K562 (cell line): ENCODE measurements around the gene PRSS38. TPM values are rescaled to one million over a fixed set of nuclear protein-coding genes. Genes with fewer than 3 reads are reported as not detected.

ENCODE experiments used
- BRCA1 ChIP-seq, 2 experiments: fragments of 450-650 bp in 1 of 2; sonication (generic) in 1 of 2; formaldehyde crosslinking in 1 of 2; IDR thresholded peaks; 2 replicates each; pipeline versions ENCODE4 v1.5.0 to v1.6.1; 2017 to 2020; ENCODE audit warnings: mild to moderate bottlenecking in 1 of 2, missing genetic modification reagents in 1 of 2
- DDX20 ChIP-seq: fragments of 450-650 bp; IDR thresholded peaks from 2 replicates; pipeline ENCODE4 v1.6.1; 2016; ENCODE audit warnings: missing genetic modification characterization, low read depth, mild to moderate bottlenecking, missing compliant biosample characterization, moderate library complexity
- EWSR1 ChIP-seq: fragments of 450-650 bp; IDR thresholded peaks from 2 replicates; pipeline ENCODE4 v1.6.1; 2018; ENCODE audit warnings: borderline replicate concordance, mild to moderate bottlenecking, low read depth, moderate library complexity; ENCODE audit not compliant: partially characterized antibody
- GABPA ChIP-seq: fragments of 200-800 bp; sonication (Bioruptor generic); conservative IDR thresholded peaks from 2 replicates; pipeline ENCODE4 v1.6.1; 2016; ENCODE audit warnings: low read depth, missing genetic modification characterization, missing compliant biosample characterization
- HOXB6 ChIP-seq: fragments of 250-450 bp; sonication (Bioruptor Pico); IDR thresholded peaks from 2 replicates; pipeline ENCODE4 v1.5.1; 2022; ENCODE audit warnings: mild to moderate bottlenecking, borderline replicate concordance
- KAT7 ChIP-seq: sonication (generic); formaldehyde crosslinking; IDR thresholded peaks from 2 replicates; pipeline ENCODE4 v1.8.0; 2022; ENCODE audit warnings: missing genetic modification reagents, mild to moderate bottlenecking, borderline replicate concordance
- KLF10 ChIP-seq: fragments of 250-450 bp; sonication (Bioruptor Pico); IDR thresholded peaks from 2 replicates; pipeline ENCODE4 v1.6.1; 2021; ENCODE audit warnings: matching md5 sums
- MCM2 ChIP-seq: fragments of 450-650 bp; IDR thresholded peaks from 2 replicates; pipeline ENCODE4 v1.6.1; 2017; ENCODE audit warnings: low read depth, mild to moderate bottlenecking
- NCOA6 ChIP-seq: fragments of 450-650 bp; IDR thresholded peaks from 2 replicates; pipeline ENCODE4 v1.6.1; 2017; ENCODE audit warnings: mild to moderate bottlenecking
- POLR2B ChIP-seq: fragments of 450-650 bp; IDR thresholded peaks from 2 replicates; pipeline ENCODE4 v1.6.1; 2018; ENCODE audit warnings: low read depth; ENCODE audit not compliant: partially characterized antibody
- PPARD ChIP-seq: fragments of 250-450 bp; sonication (Bioruptor Pico); IDR thresholded peaks from 2 replicates; pipeline ENCODE4 v1.8.0; 2022; ENCODE audit warnings: inconsistent platforms, mild to moderate bottlenecking, moderate library complexity
- PURB ChIP-seq: sonication (generic); formaldehyde crosslinking; IDR thresholded peaks from 2 replicates; pipeline ENCODE4 v1.9.0; 2021; ENCODE audit warnings: low read depth, mild to moderate bottlenecking, missing genetic modification reagents
- RNF2 ChIP-seq: sonication (generic); IDR thresholded peaks from 2 replicates; pipeline ENCODE4 v1.6.1; 2016
- TBP ChIP-seq: optimal IDR thresholded peaks from 2 replicates; pipeline ENCODE3; 2011; ENCODE audit warnings: low read depth, low read length, improper control_type of control experiment
- TCFL5 ChIP-seq: fragments of 250-450 bp; sonication (Bioruptor Pico); conservative IDR thresholded peaks from 2 replicates; pipeline ENCODE4 v1.6.1; 2021; ENCODE audit warnings: mild to moderate bottlenecking, moderate library complexity, matching md5 sums
- TRIM24 ChIP-seq, 2 experiments: fragments of 450-650 bp; IDR thresholded peaks; 2 replicates each; pipeline ENCODE4 v1.6.1; 2016
- ZBTB7A ChIP-seq: IDR thresholded peaks from 2 replicates; pipeline ENCODE4 v1.6.1; 2011; ENCODE audit warnings: low read depth, mild to moderate bottlenecking, low read length, moderate library complexity, borderline replicate concordance; ENCODE audit not compliant: control insufficient read depth
- ZNF253 ChIP-seq: fragments of 250-450 bp; sonication (Bioruptor Pico); conservative IDR thresholded peaks from 2 replicates; pipeline ENCODE4 v1.6.1; 2021; ENCODE audit warnings: mild to moderate bottlenecking
- polyA plus RNA-seq, 8 experiments: library from polyadenylated mRNA; depleted of rRNA in 4 of 8; stranded (reverse) in 5 of 8; unstranded in 3 of 8; fragments of >200 nt; fragmentation: Nextera tagmentation in 2 of 8; fragmentation: Illumina TruSeq in 1 of 8; extraction: Ambion mirVana in 2 of 8; extraction: Trizol in 1 of 8; gene quantifications; 2 replicates each; pipeline versions ENCODE4 v1.2.1 to v1.2.3, GENCODE V29; 2011 to 2014; ENCODE audit warnings: inconsistent platforms in 1 of 8, missing spikeins in 1 of 8
- total RNA-seq, 7 experiments: library from RNA; depleted of rRNA in 6 of 7; stranded (reverse); fragments of >200 nt in 6 of 7; fragmentation: Illumina TruSeq in 2 of 7; extraction: Trizol in 2 of 7; gene quantifications; 2 replicates each; pipeline versions ENCODE4 v1.2.1 to v1.2.3, GENCODE V29; 2011 to 2021; ENCODE audit warnings: low replicate concordance in 1 of 7
- TF ChIP-seq, protein P1 (sequence below): fragments of 450-650 bp; formaldehyde crosslinking; IDR thresholded peaks from 2 replicates; pipeline ENCODE4 v1.4.0; 2022; ENCODE audit warnings: mild to moderate bottlenecking, moderate library complexity
- TF ChIP-seq, protein P2 (sequence below): fragments of 250-450 bp; sonication (Bioruptor Pico); IDR thresholded peaks from 2 replicates; pipeline ENCODE4 v1.5.1; 2021; ENCODE audit warnings: mild to moderate bottlenecking
- TF ChIP-seq, protein P3 (sequence below): fragments of 450-650 bp; conservative IDR thresholded peaks from 2 replicates; pipeline ENCODE4 v1.6.1; 2016; ENCODE audit warnings: missing genetic modification characterization, low read depth, mild to moderate bottlenecking, control low read depth, missing compliant biosample characterization
- TF ChIP-seq, protein P4 (sequence below): sonication (generic); formaldehyde crosslinking; IDR thresholded peaks from 2 replicates; pipeline ENCODE4 v1.8.0; 2023; ENCODE audit warnings: mild to moderate bottlenecking, missing genetic modification reagents

Gene PRSS38
- total and polyA plus RNA-seq, 9 of the 15 experiments (the other 6 are each of a cell fraction or from before 2014, with no cell fraction given), result 0.09 to 0.14 TPM; not detected in 7

DNA sequence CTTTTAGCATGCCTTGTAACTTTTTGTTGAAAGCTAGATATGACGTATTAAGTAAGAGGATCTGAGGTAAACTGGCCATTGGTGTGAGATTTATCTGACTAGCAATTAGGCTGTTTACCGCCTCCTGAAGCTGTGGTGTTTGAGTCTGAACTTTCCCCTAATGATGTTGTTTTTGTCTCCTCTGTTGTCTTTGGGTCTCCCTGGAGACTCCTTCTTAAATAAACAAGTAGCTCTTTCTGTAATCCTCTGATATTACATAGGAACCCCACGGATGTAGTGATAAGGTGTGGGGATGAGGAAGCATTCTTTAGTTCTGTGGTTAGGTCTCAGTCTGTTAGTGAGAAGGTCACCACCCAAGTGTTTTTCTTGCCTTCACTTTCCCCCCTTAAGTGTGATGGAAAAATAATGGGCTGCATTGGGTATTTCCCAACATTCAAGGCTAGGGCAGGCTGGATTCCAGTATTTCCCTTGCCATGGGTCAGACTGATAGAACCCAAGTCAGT lies 33.0 kb downstream of the PRSS38 start (continued):
- TF ChIP-seq ZNF253 (CRISPR knock-in tag), result no peak
- no peak for TF ChIP-seq POLR2B
- no peak for TF ChIP-seq GABPA (tag)
- TF ChIP-seq NCOA6, result no peak
- TF ChIP-seq EWSR1, result no peak
- TF ChIP-seq, protein P1, sequence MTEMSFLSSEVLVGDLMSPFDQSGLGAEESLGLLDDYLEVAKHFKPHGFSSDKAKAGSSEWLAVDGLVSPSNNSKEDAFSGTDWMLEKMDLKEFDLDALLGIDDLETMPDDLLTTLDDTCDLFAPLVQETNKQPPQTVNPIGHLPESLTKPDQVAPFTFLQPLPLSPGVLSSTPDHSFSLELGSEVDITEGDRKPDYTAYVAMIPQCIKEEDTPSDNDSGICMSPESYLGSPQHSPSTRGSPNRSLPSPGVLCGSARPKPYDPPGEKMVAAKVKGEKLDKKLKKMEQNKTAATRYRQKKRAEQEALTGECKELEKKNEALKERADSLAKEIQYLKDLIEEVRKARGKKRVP (CRISPR knock-in tag), result no peak
- TF ChIP-seq, protein P2, sequence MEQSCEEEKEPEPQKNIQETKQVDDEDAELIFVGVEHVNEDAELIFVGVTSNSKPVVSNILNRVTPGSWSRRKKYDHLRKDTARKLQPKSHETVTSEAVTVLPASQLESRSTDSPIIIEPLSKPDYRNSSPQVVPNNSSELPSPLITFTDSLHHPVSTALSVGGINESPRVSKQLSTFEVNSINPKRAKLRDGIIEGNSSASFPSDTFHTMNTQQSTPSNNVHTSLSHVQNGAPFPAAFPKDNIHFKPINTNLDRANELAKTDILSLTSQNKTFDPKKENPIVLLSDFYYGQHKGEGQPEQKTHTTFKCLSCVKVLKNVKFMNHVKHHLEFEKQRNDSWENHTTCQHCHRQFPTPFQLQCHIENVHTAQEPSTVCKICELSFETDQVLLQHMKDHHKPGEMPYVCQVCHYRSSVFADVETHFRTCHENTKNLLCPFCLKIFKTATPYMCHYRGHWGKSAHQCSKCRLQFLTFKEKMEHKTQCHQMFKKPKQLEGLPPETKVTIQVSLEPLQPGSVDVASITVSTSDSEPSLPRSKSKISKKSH (CRISPR knock-in tag), result no peak
- TF ChIP-seq PPARD (CRISPR knock-in tag), result no peak
- TF ChIP-seq MCM2, result no peak
- TF ChIP-seq, protein P3, sequence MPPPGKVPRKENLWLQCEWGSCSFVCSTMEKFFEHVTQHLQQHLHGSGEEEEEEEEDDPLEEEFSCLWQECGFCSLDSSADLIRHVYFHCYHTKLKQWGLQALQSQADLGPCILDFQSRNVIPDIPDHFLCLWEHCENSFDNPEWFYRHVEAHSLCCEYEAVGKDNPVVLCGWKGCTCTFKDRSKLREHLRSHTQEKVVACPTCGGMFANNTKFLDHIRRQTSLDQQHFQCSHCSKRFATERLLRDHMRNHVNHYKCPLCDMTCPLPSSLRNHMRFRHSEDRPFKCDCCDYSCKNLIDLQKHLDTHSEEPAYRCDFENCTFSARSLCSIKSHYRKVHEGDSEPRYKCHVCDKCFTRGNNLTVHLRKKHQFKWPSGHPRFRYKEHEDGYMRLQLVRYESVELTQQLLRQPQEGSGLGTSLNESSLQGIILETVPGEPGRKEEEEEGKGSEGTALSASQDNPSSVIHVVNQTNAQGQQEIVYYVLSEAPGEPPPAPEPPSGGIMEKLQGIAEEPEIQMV (tag), result no peak
- peak; percentile 27 to 65; a peak in 3 of 4 replicates for TF ChIP-seq TRIM24 (IDR thresholded peaks at IDR 0.05)
- TF ChIP-seq KLF10, result no peak
- TF ChIP-seq DDX20 (tag), result no peak
- no peak for TF ChIP-seq HOXB6 (CRISPR knock-in tag)
- no peak for TF ChIP-seq RNF2
- TF ChIP-seq ZBTB7A, result no peak
- no peak for TF ChIP-seq PURB (CRISPR knock-in tag)
- TF ChIP-seq KAT7 (CRISPR knock-in tag), result no peak
- TF ChIP-seq TCFL5 (CRISPR knock-in tag), result no peak
- no peak for TF ChIP-seq BRCA1 (IDR thresholded peaks at IDR 0.05)
- TF ChIP-seq BRCA1 (CRISPR knock-in tag; IDR thresholded peaks at IDR 0.05), result no peak
- TF ChIP-seq TBP, result no peak
- TF ChIP-seq, protein P4, sequence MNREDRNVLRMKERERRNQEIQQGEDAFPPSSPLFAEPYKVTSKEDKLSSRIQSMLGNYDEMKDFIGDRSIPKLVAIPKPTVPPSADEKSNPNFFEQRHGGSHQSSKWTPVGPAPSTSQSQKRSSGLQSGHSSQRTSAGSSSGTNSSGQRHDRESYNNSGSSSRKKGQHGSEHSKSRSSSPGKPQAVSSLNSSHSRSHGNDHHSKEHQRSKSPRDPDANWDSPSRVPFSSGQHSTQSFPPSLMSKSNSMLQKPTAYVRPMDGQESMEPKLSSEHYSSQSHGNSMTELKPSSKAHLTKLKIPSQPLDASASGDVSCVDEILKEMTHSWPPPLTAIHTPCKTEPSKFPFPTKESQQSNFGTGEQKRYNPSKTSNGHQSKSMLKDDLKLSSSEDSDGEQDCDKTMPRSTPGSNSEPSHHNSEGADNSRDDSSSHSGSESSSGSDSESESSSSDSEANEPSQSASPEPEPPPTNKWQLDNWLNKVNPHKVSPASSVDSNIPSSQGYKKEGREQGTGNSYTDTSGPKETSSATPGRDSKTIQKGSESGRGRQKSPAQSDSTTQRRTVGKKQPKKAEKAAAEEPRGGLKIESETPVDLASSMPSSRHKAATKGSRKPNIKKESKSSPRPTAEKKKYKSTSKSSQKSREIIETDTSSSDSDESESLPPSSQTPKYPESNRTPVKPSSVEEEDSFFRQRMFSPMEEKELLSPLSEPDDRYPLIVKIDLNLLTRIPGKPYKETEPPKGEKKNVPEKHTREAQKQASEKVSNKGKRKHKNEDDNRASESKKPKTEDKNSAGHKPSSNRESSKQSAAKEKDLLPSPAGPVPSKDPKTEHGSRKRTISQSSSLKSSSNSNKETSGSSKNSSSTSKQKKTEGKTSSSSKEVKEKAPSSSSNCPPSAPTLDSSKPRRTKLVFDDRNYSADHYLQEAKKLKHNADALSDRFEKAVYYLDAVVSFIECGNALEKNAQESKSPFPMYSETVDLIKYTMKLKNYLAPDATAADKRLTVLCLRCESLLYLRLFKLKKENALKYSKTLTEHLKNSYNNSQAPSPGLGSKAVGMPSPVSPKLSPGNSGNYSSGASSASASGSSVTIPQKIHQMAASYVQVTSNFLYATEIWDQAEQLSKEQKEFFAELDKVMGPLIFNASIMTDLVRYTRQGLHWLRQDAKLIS (CRISPR knock-in tag), result no peak
